Measurements from ENCODE around the gene ABCA9.
"Not testable (repeated sequence)": the region's sequence is repeated elsewhere in the genome, so short reads cannot be mapped to it uniquely, and the experiment has no call there.

The ABCA9 gene

DNA sequence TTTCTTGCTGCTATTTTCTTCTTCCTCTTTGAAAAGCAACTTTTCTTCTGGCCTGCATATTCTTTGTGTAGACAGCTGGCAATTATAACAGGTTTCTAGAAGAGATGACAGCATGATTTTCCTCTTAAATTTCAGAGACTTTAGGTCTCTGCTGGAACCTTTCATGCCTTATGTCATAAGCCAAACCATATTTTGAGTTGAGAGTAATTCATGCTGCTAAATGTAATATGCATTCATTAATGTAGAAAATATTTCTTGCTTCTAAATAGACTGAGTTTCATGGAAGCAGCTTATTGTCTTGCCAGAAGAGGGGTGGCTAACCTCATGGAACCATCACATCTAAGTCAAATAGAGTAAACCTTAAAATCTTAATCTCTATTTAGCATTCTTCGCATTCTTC, 25.9 kb upstream of the ABCA9 start:
- H3K9ac ChIP-seq, result no peak overlapping the region
- no peak overlapping the region for H3K4me3 ChIP-seq (ENCODE audit: low read depth, low read length)
- H3K9me3 ChIP-seq (ENCODE audit: control insufficient read depth, low read length), result no peaks in the 10 kb centered on the region
- H3K4me1 ChIP-seq, result no peaks in the 10 kb centered on the region
- no peak overlapping the region for H3K4me2 ChIP-seq (ENCODE audit: low read length)
- no peak overlapping the region for H3K27ac ChIP-seq
- no peak overlapping the region for H2AFZ ChIP-seq
- no peaks in the 10 kb centered on the region for H3K36me3 ChIP-seq (ENCODE audit: control insufficient read depth, insufficient read depth, low read length)
- H3K27me3 ChIP-seq (ENCODE audit: control insufficient read depth, insufficient read depth, low read length), result no peaks in the 10 kb centered on the region
- TF ChIP-seq, protein P1, sequence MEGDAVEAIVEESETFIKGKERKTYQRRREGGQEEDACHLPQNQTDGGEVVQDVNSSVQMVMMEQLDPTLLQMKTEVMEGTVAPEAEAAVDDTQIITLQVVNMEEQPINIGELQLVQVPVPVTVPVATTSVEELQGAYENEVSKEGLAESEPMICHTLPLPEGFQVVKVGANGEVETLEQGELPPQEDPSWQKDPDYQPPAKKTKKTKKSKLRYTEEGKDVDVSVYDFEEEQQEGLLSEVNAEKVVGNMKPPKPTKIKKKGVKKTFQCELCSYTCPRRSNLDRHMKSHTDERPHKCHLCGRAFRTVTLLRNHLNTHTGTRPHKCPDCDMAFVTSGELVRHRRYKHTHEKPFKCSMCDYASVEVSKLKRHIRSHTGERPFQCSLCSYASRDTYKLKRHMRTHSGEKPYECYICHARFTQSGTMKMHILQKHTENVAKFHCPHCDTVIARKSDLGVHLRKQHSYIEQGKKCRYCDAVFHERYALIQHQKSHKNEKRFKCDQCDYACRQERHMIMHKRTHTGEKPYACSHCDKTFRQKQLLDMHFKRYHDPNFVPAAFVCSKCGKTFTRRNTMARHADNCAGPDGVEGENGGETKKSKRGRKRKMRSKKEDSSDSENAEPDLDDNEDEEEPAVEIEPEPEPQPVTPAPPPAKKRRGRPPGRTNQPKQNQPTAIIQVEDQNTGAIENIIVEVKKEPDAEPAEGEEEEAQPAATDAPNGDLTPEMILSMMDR (IDR thresholded peaks at IDR 0.05), result no peak
- no peaks in the 10 kb centered on the region for H3K79me2 ChIP-seq

DNA sequence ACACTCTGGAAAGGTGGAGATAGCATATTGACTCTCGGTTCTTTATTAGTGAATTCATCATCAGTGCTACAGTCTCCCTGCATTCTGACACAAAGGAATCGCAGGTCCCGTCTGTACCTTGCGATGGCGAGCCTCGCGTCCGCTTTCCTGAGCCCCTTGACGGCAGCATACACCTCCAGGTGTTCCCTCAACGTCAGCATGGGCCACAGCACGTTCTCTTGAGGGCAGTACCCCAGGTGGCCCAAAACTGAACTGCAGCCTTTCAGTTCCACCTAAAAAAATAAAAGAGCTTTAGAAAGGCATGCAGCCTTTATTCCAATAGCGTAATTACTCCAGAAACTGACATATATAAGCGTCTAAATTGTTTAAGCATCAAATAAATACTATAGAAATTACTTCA, 24.2 kb upstream of the ABCA9 start:
- TF ChIP-seq, protein P1 (IDR thresholded peaks at IDR 0.05), result peak; percentile 8
- Histone ChIP-seq H3K27ac (no peak overlapping the region), H3K9me3 (ENCODE audit: control insufficient read depth, low read length) (no peaks in the 10 kb centered on the region), H3K27me3 (ENCODE audit: control insufficient read depth, insufficient read depth, low read length) (no peaks in the 10 kb centered on the region), H3K4me1 (no peaks in the 10 kb centered on the region), H2AFZ (no peak overlapping the region), H3K79me2 (no peaks in the 10 kb centered on the region), H3K4me3 (ENCODE audit: low read depth, low read length) (no peak overlapping the region), H3K4me2 (ENCODE audit: low read length) (no peak overlapping the region), H3K36me3 (ENCODE audit: control insufficient read depth, insufficient read depth, low read length) (no peaks in the 10 kb centered on the region), H3K9ac (no peak overlapping the region)

DNA sequence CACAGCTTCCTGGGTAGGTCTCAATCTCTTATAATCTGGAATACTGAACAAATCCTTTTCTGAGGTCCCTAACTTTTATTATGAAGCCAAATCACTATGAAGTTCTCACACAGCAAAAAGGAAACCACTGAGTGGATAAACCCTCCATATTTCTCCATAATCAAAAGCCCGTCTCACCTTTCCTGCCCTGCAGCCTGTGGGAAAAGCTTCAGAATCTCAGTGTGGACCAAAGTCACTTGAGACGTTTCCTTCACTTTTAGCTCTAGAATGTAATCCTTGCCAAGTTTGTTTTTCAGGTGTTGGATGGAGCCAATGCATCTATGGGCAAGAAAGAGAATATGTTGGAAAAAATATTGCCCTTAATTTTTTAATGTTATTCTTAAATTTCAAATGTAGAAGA, 22.0 kb upstream of the ABCA9 start:
- Histone ChIP-seq H3K9me3 (ENCODE audit: control insufficient read depth, low read length) (no peaks in the 10 kb centered on the region), H3K4me3 (ENCODE audit: low read depth, low read length) (no peak overlapping the region), H3K36me3 (ENCODE audit: control insufficient read depth, insufficient read depth, low read length) (no peaks in the 10 kb centered on the region)

DNA sequence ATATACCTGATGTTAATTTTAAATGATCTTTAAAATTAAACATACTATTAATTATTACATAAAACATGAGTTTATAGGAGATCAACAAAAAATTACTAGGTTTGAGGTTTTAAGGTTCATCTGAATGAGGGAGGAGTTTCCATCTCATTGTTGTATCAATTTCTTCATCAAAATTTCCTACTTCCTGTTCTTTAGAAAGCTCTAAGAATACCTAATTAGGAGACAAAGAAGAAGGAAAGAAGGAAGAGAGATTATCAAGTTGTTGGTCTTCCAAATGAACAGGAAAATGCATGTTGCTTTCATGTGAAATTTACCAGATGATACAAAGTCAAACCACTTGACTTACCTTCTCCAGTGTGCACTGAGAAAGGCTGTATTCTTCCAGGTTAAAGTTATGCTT, 18.1 kb upstream of the ABCA9 start:
- Histone ChIP-seq H3K4me1 (no peaks in the 10 kb centered on the region), H3K36me3 (ENCODE audit: control insufficient read depth, insufficient read depth, low read length) (no peaks in the 10 kb centered on the region), H3K4me2 (ENCODE audit: low read length) (no peak overlapping the region), H3K4me3 (ENCODE audit: low read depth, low read length) (no peak overlapping the region), H3K27me3 (ENCODE audit: control insufficient read depth, insufficient read depth, low read length) (no peaks in the 10 kb centered on the region), H3K27ac (no peak overlapping the region), H3K9ac (no peak overlapping the region), H3K79me2 (no peaks in the 10 kb centered on the region), H3K9me3 (ENCODE audit: control insufficient read depth, low read length) (no peaks in the 10 kb centered on the region), H2AFZ (no peak overlapping the region)
- TF ChIP-seq, protein P1 (IDR thresholded peaks at IDR 0.05), result no peak

More for the DNA sequence above, 22.0 kb upstream of the ABCA9 start:
- Histone ChIP-seq H3K4me1 (no peaks in the 10 kb centered on the region), H3K9ac (no peak overlapping the region), H3K27ac (no peak overlapping the region), H3K4me2 (ENCODE audit: low read length) (no peak overlapping the region), H3K27me3 (ENCODE audit: control insufficient read depth, insufficient read depth, low read length) (no peaks in the 10 kb centered on the region), H3K79me2 (no peaks in the 10 kb centered on the region), H2AFZ (no peak overlapping the region)
- TF ChIP-seq, protein P1 (IDR thresholded peaks at IDR 0.05), result no peak

DNA sequence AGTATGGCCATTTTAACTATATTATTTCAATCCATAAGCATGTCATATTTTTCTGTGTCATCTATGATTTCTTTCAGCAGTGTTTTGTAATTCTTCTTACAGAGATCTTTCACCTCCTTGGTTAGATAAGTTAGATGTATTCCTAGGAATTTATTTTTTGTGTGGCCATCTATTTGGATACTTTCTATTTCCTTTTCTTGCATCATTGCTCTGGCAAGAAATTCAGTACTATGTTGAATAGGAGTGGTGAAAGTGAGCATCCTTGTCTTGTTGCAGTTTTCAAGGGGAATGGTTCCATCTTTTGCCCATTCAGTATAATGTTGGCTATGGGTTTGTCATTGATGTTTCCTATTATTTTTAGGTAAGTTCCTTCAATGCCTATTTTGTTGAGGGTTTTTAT, 15.1 kb upstream of the ABCA9 start:
- no peaks in the 10 kb centered on the region for H3K4me1 ChIP-seq
- H3K27ac ChIP-seq, result no peak overlapping the region
- no peaks in the 10 kb centered on the region for H3K79me2 ChIP-seq
- H3K36me3 ChIP-seq (ENCODE audit: control insufficient read depth, insufficient read depth, low read length), result no peaks in the 10 kb centered on the region
- H3K4me2 ChIP-seq (ENCODE audit: low read length), result no peak overlapping the region
- TF ChIP-seq, protein P1 (IDR thresholded peaks at IDR 0.05), result no peak
- no peaks in the 10 kb centered on the region for H3K9me3 ChIP-seq (ENCODE audit: control insufficient read depth, low read length)
- no peak overlapping the region for H3K9ac ChIP-seq
- H3K4me3 ChIP-seq (ENCODE audit: low read depth, low read length), result no peak overlapping the region
- no peaks in the 10 kb centered on the region for H3K27me3 ChIP-seq (ENCODE audit: control insufficient read depth, insufficient read depth, low read length)
- H2AFZ ChIP-seq, result no peak overlapping the region

DNA sequence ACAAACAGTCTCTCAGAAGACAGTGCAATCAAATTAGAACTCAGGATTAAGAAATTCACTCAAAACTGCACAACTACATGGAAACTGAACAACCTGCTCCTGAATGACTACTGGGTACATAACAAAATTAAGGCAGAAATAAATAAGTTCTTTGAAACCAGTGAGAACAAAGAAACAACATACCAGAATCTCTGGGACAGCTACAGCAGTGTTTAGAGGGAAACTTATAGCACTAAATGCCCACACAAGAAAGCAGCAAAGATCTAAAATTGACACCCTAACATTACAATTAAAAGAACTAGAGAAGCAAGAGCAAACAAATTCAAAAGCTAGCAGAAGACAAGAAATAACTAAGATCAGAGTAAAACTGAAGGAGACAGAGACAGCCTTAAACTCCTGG, 12.7 kb upstream of the ABCA9 start:
- not testable (repeated sequence) for H3K4me1 ChIP-seq; H3K27me3 ChIP-seq (ENCODE audit: control insufficient read depth, insufficient read depth, low read length); H3K4me3 ChIP-seq (ENCODE audit: low read depth, low read length); H3K9ac ChIP-seq; H2AFZ ChIP-seq; H3K27ac ChIP-seq; H3K4me2 ChIP-seq (ENCODE audit: low read length); H3K79me2 ChIP-seq; H3K9me3 ChIP-seq (ENCODE audit: control insufficient read depth, low read length); H3K36me3 ChIP-seq (ENCODE audit: control insufficient read depth, insufficient read depth, low read length)

DNA sequence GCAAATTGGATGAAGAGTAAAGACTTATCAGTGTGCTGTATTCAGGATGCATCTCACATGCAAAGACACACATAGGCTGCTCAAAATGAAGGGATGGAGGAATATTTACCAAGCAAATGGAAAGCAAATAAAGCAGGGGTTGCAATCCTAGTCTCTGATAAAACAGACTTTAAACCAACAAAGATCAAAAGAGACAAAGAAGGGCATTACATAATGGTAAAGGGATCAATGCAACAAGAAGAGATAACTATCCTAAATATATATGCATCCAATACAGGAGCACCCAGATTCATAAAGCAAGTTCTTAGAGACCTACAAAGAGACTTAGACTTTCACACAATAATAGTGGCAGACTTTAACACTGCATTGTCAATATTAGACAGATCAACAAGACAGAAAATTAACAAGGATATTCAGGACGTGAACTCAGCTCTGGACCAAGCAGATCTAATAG, 12.1 kb upstream of the ABCA9 start:
- H3K4me3 ChIP-seq (ENCODE audit: low read depth, low read length); H3K4me1 ChIP-seq; H3K27ac ChIP-seq; H3K4me2 ChIP-seq (ENCODE audit: low read length); H3K79me2 ChIP-seq; H3K36me3 ChIP-seq (ENCODE audit: control insufficient read depth, insufficient read depth, low read length); H2AFZ ChIP-seq; H3K27me3 ChIP-seq (ENCODE audit: control insufficient read depth, insufficient read depth, low read length); H3K9ac ChIP-seq; H3K9me3 ChIP-seq (ENCODE audit: control insufficient read depth, low read length): not testable (repeated sequence)

Measured in parathyroid adenoma (tissue), 2 donors.